Adipocyte (in vitro differentiated cells): ENCODE measurements around the gene SLMAP.
A peak's percentile ranks its signal among the peaks of the same experiment; 100 is the strongest.
"Not testable (repeated sequence)": the region's sequence is repeated elsewhere in the genome, so short reads cannot be mapped to it uniquely, and the experiment has no call there.

Experiments
- DNase-seq: peaks from one replicate; pipeline ENCODE4 v3.0.0-alpha.2; 2015; ENCODE audit warnings: low read depth
- H3K27me3 ChIP-seq: replicated peaks from 2 replicates; pipeline ENCODE4 v1.7.0; 2013; ENCODE audit warnings: mild to moderate bottlenecking, low read length, moderate library complexity; ENCODE audit not compliant: control insufficient read depth, insufficient read depth
- H3K36me3 ChIP-seq: 2 replicates; pipeline ENCODE4 v1.7.0; 2013; ENCODE audit warnings: low read length, mild to moderate bottlenecking, moderate library complexity; ENCODE audit not compliant: control insufficient read depth, insufficient read depth, severe bottlenecking
- H3K4me1 ChIP-seq: 2 replicates; pipeline ENCODE4 v1.7.0; 2013; ENCODE audit warnings: mild to moderate bottlenecking, low read length, moderate library complexity; ENCODE audit not compliant: control insufficient read depth, insufficient read depth
- H3K4me3 ChIP-seq: 2 replicates; pipeline ENCODE4 v1.7.0; 2013; ENCODE audit warnings: mild to moderate bottlenecking, low read length, moderate library complexity
- H3K9ac ChIP-seq: 2 replicates; pipeline ENCODE4 v1.7.0; 2013; ENCODE audit warnings: mild to moderate bottlenecking, low read length, moderate library complexity
- H3K9me3 ChIP-seq: 2 replicates; pipeline ENCODE4 v1.7.0; 2013; ENCODE audit warnings: mild to moderate bottlenecking, low read length, moderate library complexity; ENCODE audit not compliant: control insufficient read depth

Gene SLMAP

DNA sequence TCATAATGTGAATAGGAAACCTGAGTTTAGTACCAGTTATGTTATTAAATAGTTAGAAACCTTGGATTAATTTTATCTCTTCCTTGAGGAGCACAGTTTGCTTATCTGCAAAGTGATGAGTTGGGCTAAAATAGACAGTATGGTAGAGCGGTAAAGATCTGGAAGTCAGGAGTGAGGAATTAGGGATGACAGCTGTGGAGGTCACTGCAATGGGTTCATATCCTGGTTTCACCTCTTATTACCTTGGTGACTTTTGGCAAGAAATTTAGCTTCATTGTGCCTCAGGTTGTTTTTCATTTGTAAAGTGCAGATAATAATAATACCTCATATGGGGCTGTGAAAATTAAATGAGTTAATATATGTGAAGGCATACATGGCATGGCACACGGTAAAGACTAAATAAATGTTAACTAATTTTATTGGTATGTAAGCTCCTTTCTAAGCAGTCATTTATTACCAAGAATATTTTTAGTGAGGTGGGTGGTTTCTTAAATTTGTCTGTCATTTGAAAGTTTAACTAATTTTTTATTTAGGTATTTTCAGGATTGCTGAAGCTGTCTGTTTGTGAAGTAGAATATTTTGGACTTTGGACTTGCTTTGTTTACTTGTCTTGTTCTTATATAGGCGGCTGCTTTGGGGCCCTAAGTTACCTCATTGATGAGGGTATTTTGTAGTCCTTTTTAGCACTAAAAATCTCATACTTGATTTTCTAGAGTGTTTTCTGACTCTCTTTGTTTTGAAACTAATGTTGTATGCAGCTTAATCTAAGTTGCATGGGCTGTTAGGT lies 41.8 kb downstream of the SLMAP start:
- Histone ChIP-seq H3K9me3 (no peaks in the 10 kb centered on the region), H3K4me3 (no peak overlapping the region), H3K9ac (no peak overlapping the region), H3K36me3 (no peaks in the 10 kb centered on the region), H3K27me3 (no peaks in the 10 kb centered on the region), H3K4me1 (peaks cover 41% of the 10 kb centered on the region)
- no peak for DNase-seq

DNA sequence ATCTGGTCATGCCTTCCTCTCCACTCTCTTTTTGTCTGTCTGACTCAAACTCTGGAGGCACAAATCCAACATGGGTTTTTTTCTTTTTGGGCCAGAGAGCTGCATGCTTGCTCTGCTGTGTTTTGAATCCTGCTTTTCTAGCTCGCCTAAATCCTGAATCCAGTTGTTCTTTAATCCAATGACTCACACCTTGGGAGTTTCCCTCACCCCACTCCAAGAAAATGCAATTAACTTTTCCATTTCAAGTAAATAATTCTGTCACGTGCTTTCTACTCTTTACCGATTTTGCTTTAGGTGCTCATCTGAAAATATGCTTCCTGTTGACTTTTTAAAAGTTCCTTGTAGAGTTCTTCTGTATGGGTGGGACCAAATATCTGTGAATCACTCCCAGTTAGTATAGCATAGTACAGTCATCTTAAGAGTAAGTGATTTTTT lies 47.6 kb downstream of the SLMAP start:
- no peaks in the 10 kb centered on the region for H3K36me3 ChIP-seq
- H3K4me1 ChIP-seq = peaks cover 43% of the 10 kb centered on the region
- H3K27me3 ChIP-seq = no peaks in the 10 kb centered on the region
- DNase-seq = peak; percentile 83
- H3K4me3 ChIP-seq = peak overlapping the region; percentile 68
- no peaks in the 10 kb centered on the region for H3K9me3 ChIP-seq
- H3K9ac ChIP-seq = no peak overlapping the region

- H3K4me1 ChIP-seq = peaks cover 43% of the 10 kb centered on the region
- no peaks in the 10 kb centered on the region for H3K27me3 ChIP-seq
- H3K9ac ChIP-seq = no peak overlapping the region
- no peaks in the 10 kb centered on the region for H3K36me3 ChIP-seq
- no peaks in the 10 kb centered on the region for H3K9me3 ChIP-seq
- no peak overlapping the region for H3K4me3 ChIP-seq
- no peak for DNase-seq
These were observed 49.2 kb downstream of the SLMAP start for GRCh38 chr3:57805266-57805665.

DNA sequence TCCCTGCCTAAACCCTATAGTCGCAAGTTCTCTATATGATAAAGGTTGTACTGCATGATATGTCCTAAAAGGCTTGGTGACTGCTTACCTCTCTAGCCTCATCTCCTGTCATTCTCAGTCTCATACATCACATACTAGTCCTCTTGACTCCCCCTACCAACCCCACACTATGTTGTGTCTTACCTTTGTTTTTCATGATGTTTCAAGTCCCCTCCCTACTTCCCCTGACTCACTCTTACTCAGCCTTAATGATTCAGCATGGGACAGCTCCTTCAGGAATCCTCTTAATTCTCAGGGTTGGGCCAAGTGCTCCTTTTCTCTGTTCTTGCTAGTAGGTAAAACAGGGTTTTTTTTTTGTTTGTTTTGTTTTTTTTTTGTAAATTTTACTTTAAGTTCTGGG lies 49.6 kb downstream of the SLMAP start:
- no peak overlapping the region for H3K9ac ChIP-seq
- no peak overlapping the region for H3K4me3 ChIP-seq
- DNase-seq = peak; percentile 53
- no peaks in the 10 kb centered on the region for H3K36me3 ChIP-seq
- no peaks in the 10 kb centered on the region for H3K9me3 ChIP-seq
- H3K27me3 ChIP-seq = no peaks in the 10 kb centered on the region
- peaks cover 43% of the 10 kb centered on the region for H3K4me1 ChIP-seq

DNA sequence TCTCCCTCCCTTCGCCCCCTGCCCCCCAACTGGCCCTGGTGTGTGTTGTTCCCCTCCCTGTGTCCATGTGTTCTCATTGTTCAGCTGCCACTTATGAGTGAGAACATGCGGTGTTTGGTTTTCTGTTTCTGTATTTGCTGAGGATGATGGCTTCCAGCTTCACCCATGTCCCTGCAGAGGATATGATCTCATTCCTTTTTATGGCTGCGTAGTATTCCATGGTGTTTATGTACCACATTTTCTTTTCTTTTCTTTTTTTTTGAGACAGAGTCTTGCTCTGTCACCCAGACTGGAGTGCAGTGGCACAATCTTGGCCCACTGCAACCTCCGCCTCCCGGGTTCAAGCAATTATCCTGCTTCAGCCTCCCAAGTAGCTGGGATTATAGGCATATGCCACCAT lies 50.1 kb downstream of the SLMAP start:
- not testable (repeated sequence) for H3K9me3 ChIP-seq, DNase-seq, H3K36me3 ChIP-seq, H3K4me3 ChIP-seq, H3K9ac ChIP-seq, H3K27me3 ChIP-seq
- H3K4me1 ChIP-seq = peaks cover 38% of the 10 kb centered on the region

- Histone ChIP-seq H3K4me1 (peaks cover 10% of the 10 kb centered on the region), H3K27me3 (no peaks in the 10 kb centered on the region), H3K4me3 (no peak overlapping the region), H3K9me3 (peaks cover 7% of the 10 kb centered on the region), H3K9ac (no peak overlapping the region), H3K36me3 (no peaks in the 10 kb centered on the region)
- no peak for DNase-seq
These were observed 53.0 kb downstream of the SLMAP start for GRCh38 chr3:57808961-57809608.

GRCh38 chr3:57809609-57809968 lies 53.5 kb downstream of the SLMAP start:
- no peak overlapping the region for H3K9ac ChIP-seq
- DNase-seq = no peak
- no peaks in the 10 kb centered on the region for H3K36me3 ChIP-seq
- H3K9me3 ChIP-seq = peaks cover 7% of the 10 kb centered on the region
- no peak overlapping the region for H3K4me3 ChIP-seq
- peaks cover 5% of the 10 kb centered on the region for H3K4me1 ChIP-seq
- no peaks in the 10 kb centered on the region for H3K27me3 ChIP-seq

DNA sequence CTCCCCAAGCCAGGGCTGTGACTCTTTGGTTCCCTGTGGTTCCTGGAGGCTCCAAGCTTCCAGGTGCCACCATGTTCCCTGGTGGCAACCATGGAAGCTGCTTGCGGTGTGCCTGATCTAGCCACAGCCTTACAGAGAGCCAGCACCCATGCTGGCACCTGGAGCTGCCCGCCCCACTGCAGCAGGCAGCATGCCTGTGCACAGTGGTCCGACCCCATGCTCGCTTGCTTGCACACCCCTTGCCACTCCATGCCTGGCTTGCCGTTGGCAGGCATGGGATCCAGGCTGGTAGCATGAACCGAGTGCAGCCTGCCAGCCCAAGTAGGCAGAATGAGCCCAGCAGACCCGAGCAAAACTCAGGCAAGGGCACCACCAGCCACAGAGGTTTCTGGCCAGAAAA lies 53.9 kb downstream of the SLMAP start:
- no peak overlapping the region for H3K4me3 ChIP-seq
- no peak overlapping the region for H3K9ac ChIP-seq
- DNase-seq = no peak
- H3K36me3 ChIP-seq = no peaks in the 10 kb centered on the region
- H3K27me3 ChIP-seq = no peaks in the 10 kb centered on the region
- peaks cover 7% of the 10 kb centered on the region for H3K9me3 ChIP-seq
- H3K4me1 ChIP-seq = peaks cover 5% of the 10 kb centered on the region

GRCh38 chr3:57810471-57811137 lies 54.5 kb downstream of the SLMAP start:
- H3K9ac ChIP-seq = no peak overlapping the region
- H3K36me3 ChIP-seq = no peaks in the 10 kb centered on the region
- peaks cover 1% of the 10 kb centered on the region for H3K4me1 ChIP-seq
- no peak for DNase-seq
- H3K9me3 ChIP-seq = peaks cover 7% of the 10 kb centered on the region
- H3K27me3 ChIP-seq = no peaks in the 10 kb centered on the region
- H3K4me3 ChIP-seq = no peak overlapping the region

DNA sequence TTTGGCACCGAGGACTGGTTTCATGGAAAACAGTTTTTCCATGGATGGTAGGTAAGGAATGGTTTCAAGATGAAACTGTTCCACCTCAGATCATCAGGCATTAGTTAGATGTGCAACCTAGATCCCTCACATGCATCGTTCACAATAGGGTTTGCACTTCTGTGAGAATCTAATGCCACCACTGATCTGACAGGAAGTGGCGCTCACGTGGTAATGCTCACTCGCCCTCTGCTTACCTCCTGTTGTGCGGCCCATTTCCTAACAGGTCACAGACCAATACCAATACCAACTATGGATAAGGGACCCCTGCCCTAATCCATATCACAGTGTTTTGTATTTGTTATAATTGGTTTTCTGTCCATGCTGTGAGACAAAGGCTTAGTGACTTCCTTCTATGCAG lies 58.9 kb downstream of the SLMAP start:
- peaks cover 4% of the 10 kb centered on the region for H3K4me1 ChIP-seq
- no peaks in the 10 kb centered on the region for H3K36me3 ChIP-seq
- no peak overlapping the region for H3K9ac ChIP-seq
- no peak for DNase-seq
- no peaks in the 10 kb centered on the region for H3K27me3 ChIP-seq
- H3K4me3 ChIP-seq = no peak overlapping the region
- H3K9me3 ChIP-seq = peaks cover 7% of the 10 kb centered on the region

GRCh38 chr3:57816471-57817095 lies 60.5 kb downstream of the SLMAP start:
- H3K27me3 ChIP-seq = no peaks in the 10 kb centered on the region
- no peak overlapping the region for H3K9ac ChIP-seq
- H3K4me1 ChIP-seq = peaks cover 7% of the 10 kb centered on the region
- H3K4me3 ChIP-seq = no peak overlapping the region
- H3K36me3 ChIP-seq = no peaks in the 10 kb centered on the region
- no peak for DNase-seq
- peaks cover 7% of the 10 kb centered on the region for H3K9me3 ChIP-seq
